H4 (cell line): ENCODE results near the gene PGD. TPM values are rescaled to one million over a fixed set of nuclear protein-coding genes. Genes with fewer than 3 reads are reported as not detected.
"Not testable (repeated sequence)": the region's sequence is repeated elsewhere in the genome, so short reads cannot be mapped to it uniquely, and the experiment has no call there.

Experiments
- DNase-seq: peaks from one replicate; pipeline ENCODE4 v3.0.0-alpha.2; 2015; ENCODE audit warnings: low spot score
- total RNA-seq: library from RNA; depleted of rRNA; stranded (reverse); fragments of >200 nt; shearing (Covaris generic); gene quantifications from 2 replicates; pipeline ENCODE4 v1.2.3, GENCODE V29; 2014

Gene PGD
- total RNA-seq, 1 experiment from 2014 or later, result 198 TPM

GRCh38 chr1:10398278-10398733 lies 558 bp upstream of the PGD start:
- no peak for DNase-seq

- no peak for DNase-seq
These were observed 629 bp downstream of the PGD start for GRCh38 chr1:10399444-10399941.

GRCh38 chr1:10400013-10400412 lies 1.1 kb downstream of the PGD start:
- no peak for DNase-seq

- DNase-seq, result no peak
These were observed 2.4 kb downstream of the PGD start for GRCh38 chr1:10401281-10401680.

- peak; percentile 27 for DNase-seq
These were observed 3.9 kb downstream of the PGD start for GRCh38 chr1:10402729-10403274.

GRCh38 chr1:10407201-10407600 lies 8.3 kb downstream of the PGD start:
- DNase-seq, result no peak

GRCh38 chr1:10415211-10415930 lies 16.5 kb downstream of the PGD start:
- peak; percentile 91 for DNase-seq

- DNase-seq, result not testable (repeated sequence)
These were observed 17.1 kb downstream of the PGD start for GRCh38 chr1:10415967-10416366.

- DNase-seq, result not testable (repeated sequence)
These were observed 19.9 kb downstream of the PGD start for GRCh38 chr1:10418741-10419140.

GRCh38 chr1:10419351-10419750 lies 20.5 kb downstream of the PGD start:
- no peak for DNase-seq

GRCh38 chr1:10421637-10422036 lies 22.8 kb downstream of the PGD start:
- DNase-seq, result no peak

GRCh38 chr1:10424034-10424433 lies 25.2 kb downstream of the PGD start:
- peak; percentile 18 for DNase-seq

- DNase-seq, result no peak
These were observed 25.8 kb downstream of the PGD start for GRCh38 chr1:10424651-10425050.

GRCh38 chr1:10425826-10426534 lies 27.1 kb downstream of the PGD start:
- not testable (repeated sequence) for DNase-seq

GRCh38 chr1:10426535-10426848 lies 27.6 kb downstream of the PGD start:
- not testable (repeated sequence) for DNase-seq

- no peak for DNase-seq
These were observed 30.1 kb downstream of the PGD start for GRCh38 chr1:10428984-10429383.

GRCh38 chr1:10429868-10430215 lies 31.0 kb downstream of the PGD start:
- DNase-seq, result no peak

- peak; percentile 60 for DNase-seq
These were observed 31.6 kb downstream of the PGD start, which contains the start of gene CENPS for GRCh38 chr1:10430216-10431069. Gene CENPS (plus strand): TSS chr1:10430433. CDS start chr1:10430518, 85 bp downstream.

GRCh38 chr1:10431070-10431730 lies 32.3 kb downstream of the PGD start:
- DNase-seq, result no peak

GRCh38 chr1:10432910-10433700 lies 34.2 kb downstream of the PGD start:
- DNase-seq, result no peak

- DNase-seq, result no peak
These were observed 34.9 kb downstream of the PGD start for GRCh38 chr1:10433790-10434189.
